Urinary bladder (tissue), 4 donors: Measurements from ENCODE around the gene PIK3CG. TPM values are rescaled to one million over a fixed set of nuclear protein-coding genes. Genes with fewer than 3 reads are reported as not detected.

Experiments used
- DNase-seq: peaks from one replicate; pipeline ENCODE4 v3.0.0-alpha.2; 2015; ENCODE audit errors: extremely low spot score
- H3K27ac ChIP-seq: one replicate; pipeline ENCODE4 v1.5.1; 2013; ENCODE audit warnings: low read depth, mild to moderate bottlenecking, moderate library complexity
- H3K36me3 ChIP-seq: one replicate; pipeline ENCODE4 v1.6.1; 2013; ENCODE audit warnings: mild to moderate bottlenecking, moderate library complexity; ENCODE audit not compliant: insufficient read depth
- H3K4me1 ChIP-seq: one replicate; pipeline ENCODE4 v1.6.1; 2013; ENCODE audit warnings: mild to moderate bottlenecking, moderate library complexity; ENCODE audit not compliant: insufficient read depth
- H3K4me3 ChIP-seq: one replicate; pipeline ENCODE4 v1.5.1; 2013; ENCODE audit warnings: low read depth, low read length
- WGBS: extraction: QIAGEN DNeasy Blood & Tissue Kit; methylation state at CpG from one replicate; pipeline ENCODE4 v1.1.7; 2013; 5-methylcytosine and 5-hydroxymethylcytosine counted together
- polyA plus RNA-seq: library from polyadenylated mRNA; stranded (reverse); fragments of 200-250 nt; gene quantifications from one replicate; pipeline ENCODE4 v1.2.3, GENCODE V29; 2013
- total RNA-seq: library from RNA; depleted of rRNA; stranded (reverse); fragments of >200 nt; gene quantifications from one replicate; pipeline ENCODE4 v1.2.3, GENCODE V29; 2014
- donor health status: healthy with polysubstance abuse.
- donor health status: healthy.

PIK3CG gene
- total and polyA plus RNA-seq, 2 donors, result 0.82 to 12.1 TPM

DNA sequence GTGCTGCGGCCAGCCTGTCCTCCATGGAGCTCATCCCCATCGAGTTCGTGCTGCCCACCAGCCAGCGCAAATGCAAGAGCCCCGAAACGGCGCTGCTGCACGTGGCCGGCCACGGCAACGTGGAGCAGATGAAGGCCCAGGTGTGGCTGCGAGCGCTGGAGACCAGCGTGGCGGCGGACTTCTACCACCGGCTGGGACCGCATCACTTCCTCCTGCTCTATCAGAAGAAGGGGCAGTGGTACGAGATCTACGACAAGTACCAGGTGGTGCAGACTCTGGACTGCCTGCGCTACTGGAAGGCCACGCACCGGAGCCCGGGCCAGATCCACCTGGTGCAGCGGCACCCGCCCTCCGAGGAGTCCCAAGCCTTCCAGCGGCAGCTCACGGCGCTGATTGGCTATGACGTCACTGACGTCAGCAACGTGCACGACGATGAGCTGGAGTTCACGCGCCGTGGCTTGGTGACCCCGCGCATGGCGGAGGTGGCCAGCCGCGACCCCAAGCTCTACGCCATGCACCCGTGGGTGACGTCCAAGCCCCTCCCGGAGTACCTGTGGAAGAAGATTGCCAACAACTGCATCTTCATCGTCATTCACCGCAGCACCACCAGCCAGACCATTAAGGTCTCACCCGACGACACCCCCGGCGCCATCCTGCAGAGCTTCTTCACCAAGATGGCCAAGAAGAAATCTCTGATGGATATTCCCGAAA is 2.7 kb downstream of the PIK3CG start:
- Histone ChIP-seq H3K4me1 (peaks cover 1% of the 10 kb centered on the region), H3K36me3 (no peaks in the 10 kb centered on the region), H3K4me3 (no peak overlapping the region), H3K27ac (no peak overlapping the region)
- WGBS, result 97% methylated on average over 54 of the region's 54 CpGs
- DNase-seq, result no peak

DNA sequence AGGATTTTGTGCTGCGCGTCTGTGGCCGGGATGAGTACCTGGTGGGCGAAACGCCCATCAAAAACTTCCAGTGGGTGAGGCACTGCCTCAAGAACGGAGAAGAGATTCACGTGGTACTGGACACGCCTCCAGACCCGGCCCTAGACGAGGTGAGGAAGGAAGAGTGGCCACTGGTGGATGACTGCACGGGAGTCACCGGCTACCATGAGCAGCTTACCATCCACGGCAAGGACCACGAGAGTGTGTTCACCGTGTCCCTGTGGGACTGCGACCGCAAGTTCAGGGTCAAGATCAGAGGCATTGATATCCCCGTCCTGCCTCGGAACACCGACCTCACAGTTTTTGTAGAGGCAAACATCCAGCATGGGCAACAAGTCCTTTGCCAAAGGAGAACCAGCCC is 3.3 kb downstream of the PIK3CG start:
- 96% methylated on average over 20 of the region's 20 CpGs for WGBS
- no peak overlapping the region for H3K4me3 ChIP-seq
- H3K4me1 ChIP-seq, result peaks cover 1% of the 10 kb centered on the region
- no peaks in the 10 kb centered on the region for H3K36me3 ChIP-seq
- no peak overlapping the region for H3K27ac ChIP-seq
- DNase-seq, result no peak

DNA sequence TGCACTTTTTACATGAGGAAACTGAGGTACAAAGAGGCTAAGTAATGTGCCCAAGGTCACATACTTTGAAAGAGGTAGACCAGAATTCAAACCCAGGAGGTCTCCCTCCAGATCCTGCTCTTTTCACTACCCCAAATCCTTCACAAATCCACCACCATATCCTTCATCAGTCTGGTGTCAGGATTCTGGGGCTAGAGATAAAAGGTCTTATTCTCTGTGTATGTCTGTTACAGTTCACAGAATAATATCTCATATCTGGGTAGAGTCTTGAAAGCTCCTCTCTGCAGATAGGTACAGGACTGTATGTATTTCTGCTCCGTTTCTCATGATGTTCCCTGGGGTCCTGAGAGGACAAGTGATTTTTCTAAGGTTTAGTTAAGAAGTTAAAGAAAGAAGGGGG is 4.9 kb downstream of the PIK3CG start:
- Histone ChIP-seq H3K36me3 (no peaks in the 10 kb centered on the region), H3K27ac (no peak overlapping the region), H3K4me3 (peak overlapping the region; percentile 13), H3K4me1 (no peaks in the 10 kb centered on the region)
- 64% methylated on average over 1 of the region's 1 CpG for WGBS
- no peak for DNase-seq

DNA sequence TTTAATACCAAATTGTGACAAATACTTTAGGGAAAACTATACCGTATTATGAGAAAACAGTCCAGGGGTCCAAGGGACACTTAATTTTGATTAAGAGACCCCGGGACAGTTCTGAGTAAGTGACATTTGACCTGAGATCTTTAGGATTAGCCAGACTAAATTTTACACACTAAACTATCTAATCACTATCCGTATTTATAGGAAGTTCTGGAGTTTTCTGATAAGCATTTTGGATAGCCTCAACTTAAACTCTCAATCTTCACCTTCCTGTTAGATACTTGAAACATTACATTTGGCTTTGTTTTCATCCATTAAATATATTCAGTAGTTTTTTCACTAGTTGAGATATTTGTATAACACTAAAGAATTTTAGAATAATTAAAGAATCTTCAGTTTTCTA is 5.4 kb downstream of the PIK3CG start:
- DNase-seq, result no peak
- H3K27ac ChIP-seq, result no peak overlapping the region

DNA sequence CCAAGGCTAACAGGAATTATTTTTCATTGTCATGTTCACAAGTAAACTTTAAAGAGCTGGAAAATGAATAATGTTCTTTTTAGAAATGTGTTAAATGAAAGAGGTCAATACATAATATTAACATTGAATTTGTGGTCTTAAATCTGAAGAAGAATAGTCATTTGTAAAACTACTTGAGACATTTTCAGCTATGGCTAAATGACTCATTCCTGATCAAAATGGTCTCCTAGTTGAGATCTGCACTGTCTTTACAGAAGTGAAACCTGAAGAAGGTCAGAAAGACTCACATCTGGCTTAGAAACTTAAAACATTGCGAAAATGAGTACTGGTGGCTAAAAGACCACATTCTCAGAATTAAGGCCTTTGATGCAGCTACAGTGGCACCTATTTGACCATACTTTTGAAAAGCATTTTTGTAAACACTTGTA is 5.9 kb downstream of the PIK3CG start:
- Histone ChIP-seq H3K36me3 (no peaks in the 10 kb centered on the region), H3K4me3 (no peak overlapping the region), H3K27ac (no peak overlapping the region), H3K4me1 (no peaks in the 10 kb centered on the region)
- DNase-seq, result no peak
- WGBS, result 81% methylated on average over 1 of the region's 1 CpG

More for the DNA sequence above, 5.4 kb downstream of the PIK3CG start:
- WGBS, result 31% methylated on average over 3 of the region's 3 CpGs
- Histone ChIP-seq H3K36me3 (no peaks in the 10 kb centered on the region), H3K4me3 (no peak overlapping the region), H3K4me1 (no peaks in the 10 kb centered on the region)

DNA sequence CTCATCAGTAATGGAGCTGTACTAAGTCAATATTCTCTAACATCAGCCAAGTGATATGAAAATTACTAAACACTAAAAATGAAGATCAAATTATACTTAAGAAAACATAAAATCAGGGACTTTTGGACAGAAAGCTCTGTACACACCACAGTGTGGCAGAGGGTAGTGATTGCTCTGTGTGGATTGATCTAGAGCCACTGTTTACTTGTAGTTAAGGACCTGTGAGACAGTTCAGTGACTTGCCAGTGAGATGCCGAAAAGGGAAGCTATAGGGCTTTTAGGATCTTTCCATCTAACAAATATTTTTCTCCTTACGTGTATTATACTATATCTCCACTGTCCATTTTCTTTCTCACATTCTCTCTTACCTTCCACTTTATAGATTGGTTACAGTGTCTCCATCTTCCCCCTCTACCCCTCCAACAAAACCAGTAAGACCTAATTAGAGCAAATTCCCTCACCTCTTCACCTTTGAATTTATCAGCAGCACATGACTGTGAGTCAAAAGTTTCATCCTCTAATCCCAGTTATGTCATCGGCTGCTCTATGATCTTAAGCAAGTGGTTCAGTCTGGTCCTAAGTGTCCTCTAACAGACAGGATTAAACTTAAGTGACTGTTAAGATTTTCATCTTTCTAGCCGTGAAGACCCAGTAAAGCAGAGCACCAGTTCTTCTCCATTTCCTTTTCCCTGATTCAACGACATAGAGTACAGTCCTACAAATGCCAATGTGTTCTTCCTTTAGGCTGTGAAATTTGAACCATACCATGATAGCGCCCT is 6.9 kb downstream of the PIK3CG start:
- no peak for DNase-seq
- H3K4me3 ChIP-seq, result no peak overlapping the region
- H3K36me3 ChIP-seq, result no peaks in the 10 kb centered on the region
- no peak overlapping the region for H3K27ac ChIP-seq
- WGBS, result 39% methylated on average over 6 of the region's 6 CpGs
- H3K4me1 ChIP-seq, result no peaks in the 10 kb centered on the region

DNA sequence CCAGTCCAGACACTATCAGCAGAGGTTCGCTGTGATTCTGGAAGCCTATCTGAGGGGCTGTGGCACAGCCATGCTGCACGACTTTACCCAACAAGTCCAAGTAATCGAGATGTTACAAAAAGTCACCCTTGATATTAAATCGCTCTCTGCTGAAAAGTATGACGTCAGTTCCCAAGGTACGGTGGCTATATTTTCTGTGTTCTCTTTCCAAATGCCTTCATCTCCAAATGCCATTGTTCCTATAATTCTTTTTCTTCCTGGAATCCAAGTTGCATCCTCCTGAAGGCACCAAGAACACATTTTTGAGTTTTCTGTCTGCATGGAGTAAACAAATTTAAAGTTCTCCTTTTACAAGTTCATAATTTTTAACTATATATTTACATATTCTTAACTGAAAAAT is 7.7 kb downstream of the PIK3CG start:
- H3K4me3 ChIP-seq, result no peak overlapping the region
- H3K36me3 ChIP-seq, result no peaks in the 10 kb centered on the region
- DNase-seq, result no peak
- 93% methylated on average over 6 of the region's 6 CpGs for WGBS
- H3K4me1 ChIP-seq, result no peaks in the 10 kb centered on the region
- H3K27ac ChIP-seq, result no peak overlapping the region

DNA sequence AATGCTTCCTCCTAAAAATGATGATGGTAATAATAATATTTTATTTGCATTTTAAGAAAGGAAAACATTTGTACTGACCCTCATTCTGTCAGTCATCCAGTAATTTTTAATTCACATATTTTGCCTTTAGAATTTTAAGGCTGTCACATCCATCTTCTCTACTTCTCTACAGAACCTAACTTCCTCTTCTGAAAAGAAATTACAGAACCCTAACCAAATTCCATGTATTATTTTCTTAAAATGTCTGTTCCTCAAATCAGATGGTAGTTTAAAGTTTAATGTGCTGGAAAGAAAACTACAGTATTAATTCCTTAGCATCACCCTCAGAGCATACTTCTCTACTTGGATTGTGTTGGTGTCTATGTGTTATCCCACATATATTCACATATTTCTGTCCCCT is 9.0 kb downstream of the PIK3CG start:
- H3K27ac ChIP-seq, result no peak overlapping the region
- no peaks in the 10 kb centered on the region for H3K36me3 ChIP-seq
- no peak for DNase-seq
- no peak overlapping the region for H3K4me3 ChIP-seq
- no peaks in the 10 kb centered on the region for H3K4me1 ChIP-seq

DNA sequence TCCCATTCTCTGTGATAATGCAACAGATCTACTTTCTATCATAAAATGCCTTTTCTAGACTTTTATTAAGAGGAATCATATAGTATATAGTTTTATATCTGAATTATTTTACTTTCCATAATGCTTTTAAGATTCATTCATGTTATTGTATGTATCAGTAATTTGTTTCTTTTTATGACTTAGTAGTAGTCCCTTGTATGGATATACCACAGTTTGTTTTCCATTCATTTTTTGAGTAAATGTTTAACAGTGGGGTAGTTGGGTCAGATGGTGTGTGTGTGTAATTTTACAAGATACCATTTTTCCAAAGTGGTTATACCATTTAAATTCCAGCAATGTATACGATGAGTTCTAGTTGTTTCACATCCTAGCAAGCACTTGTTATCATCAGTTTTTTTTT is 10.4 kb downstream of the PIK3CG start:
- DNase-seq, result no peak
- WGBS, result 98% methylated on average over 1 of the region's 1 CpG
- H3K27ac ChIP-seq, result no peak overlapping the region
- no peak overlapping the region for H3K4me3 ChIP-seq
- H3K4me1 ChIP-seq, result no peaks in the 10 kb centered on the region
- H3K36me3 ChIP-seq, result no peaks in the 10 kb centered on the region

DNA sequence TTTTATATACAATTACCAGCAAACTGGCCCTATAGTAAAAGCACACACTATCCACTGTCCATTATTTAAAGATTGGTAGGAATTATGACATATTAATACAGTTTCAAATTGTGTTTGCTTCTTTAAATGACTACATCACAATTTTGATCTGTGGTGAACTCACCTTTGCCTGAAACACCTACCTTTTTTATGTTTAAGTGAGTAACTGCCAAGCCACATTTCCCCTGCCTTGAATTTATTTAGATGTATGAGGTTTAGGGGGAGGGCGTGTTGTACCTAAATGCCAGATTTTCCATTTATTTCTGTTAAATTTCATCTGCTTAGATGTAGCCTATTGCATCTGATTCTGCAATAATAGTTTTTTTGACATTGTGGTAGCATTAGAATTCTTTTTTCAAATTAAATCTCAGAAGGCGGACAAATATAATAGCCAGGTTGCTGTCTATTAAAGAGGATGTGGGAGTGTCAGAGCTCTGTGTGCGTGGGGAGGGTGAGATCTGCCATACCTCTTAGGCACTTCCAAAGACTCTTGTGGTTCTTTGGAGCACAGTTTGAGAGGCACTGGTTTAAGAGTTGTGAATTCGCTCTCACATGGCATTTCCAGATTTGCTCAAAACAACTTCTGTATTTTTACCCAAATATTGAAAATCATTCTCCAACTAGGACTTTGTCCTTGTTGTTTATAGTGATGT is 13.8 kb downstream of the PIK3CG start:
- H3K4me1 ChIP-seq, result no peaks in the 10 kb centered on the region
- no peaks in the 10 kb centered on the region for H3K36me3 ChIP-seq
- 89% methylated on average over 4 of the region's 4 CpGs for WGBS
- H3K27ac ChIP-seq, result no peak overlapping the region
- no peak for DNase-seq
- no peak overlapping the region for H3K4me3 ChIP-seq

DNA sequence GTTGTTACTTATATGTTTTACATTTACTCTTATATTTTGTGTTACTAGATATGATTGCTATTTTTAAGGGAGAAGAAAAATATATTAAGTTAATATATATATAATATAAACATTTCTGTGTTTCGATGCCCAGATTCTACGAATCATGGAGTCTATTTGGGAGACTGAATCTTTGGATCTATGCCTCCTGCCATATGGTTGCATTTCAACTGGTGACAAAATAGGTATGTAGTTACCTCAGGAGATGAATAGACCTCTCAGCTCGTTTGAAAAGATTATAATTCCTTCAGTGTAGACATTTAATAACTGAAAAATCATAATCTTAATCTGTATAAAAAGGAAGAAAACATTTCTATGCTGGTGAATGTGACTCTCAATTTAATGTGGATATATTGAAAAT is 16.9 kb downstream of the PIK3CG start:
- no peaks in the 10 kb centered on the region for H3K36me3 ChIP-seq
- no peak overlapping the region for H3K4me3 ChIP-seq
- no peak overlapping the region for H3K27ac ChIP-seq
- DNase-seq, result no peak
- 64% methylated on average over 3 of the region's 3 CpGs for WGBS
- no peaks in the 10 kb centered on the region for H3K4me1 ChIP-seq

DNA sequence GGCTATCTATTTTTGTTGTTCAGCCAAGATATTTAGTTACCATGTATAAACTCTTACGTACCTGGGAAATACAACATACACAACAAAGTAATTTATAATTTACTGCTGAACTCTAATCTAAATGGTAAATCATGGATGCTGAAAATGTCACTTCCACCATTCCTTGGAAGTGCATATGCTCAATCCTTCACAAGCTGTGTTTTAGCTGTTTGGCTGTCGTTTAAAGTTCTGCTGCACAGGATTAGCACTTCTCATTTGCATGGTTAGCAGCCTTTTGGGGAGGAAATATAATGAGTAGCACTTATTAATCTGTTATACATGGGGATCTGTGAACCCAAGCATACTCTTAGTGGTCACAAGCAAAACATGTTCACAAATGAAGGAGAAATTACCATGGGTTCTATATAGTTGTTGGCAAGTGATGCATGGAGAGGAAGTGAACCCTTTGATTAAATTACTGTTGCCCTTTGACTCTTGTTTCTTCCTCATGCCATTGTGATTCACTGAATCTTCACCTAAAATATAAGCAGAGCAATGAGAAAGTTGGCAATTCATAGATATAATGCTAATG is 18.5 kb downstream of the PIK3CG start:
- no peak overlapping the region for H3K27ac ChIP-seq
- no peak overlapping the region for H3K4me3 ChIP-seq
- WGBS, result 53% methylated on average over 2 of the region's 2 CpGs
- no peaks in the 10 kb centered on the region for H3K36me3 ChIP-seq
- no peaks in the 10 kb centered on the region for H3K4me1 ChIP-seq
- no peak for DNase-seq

DNA sequence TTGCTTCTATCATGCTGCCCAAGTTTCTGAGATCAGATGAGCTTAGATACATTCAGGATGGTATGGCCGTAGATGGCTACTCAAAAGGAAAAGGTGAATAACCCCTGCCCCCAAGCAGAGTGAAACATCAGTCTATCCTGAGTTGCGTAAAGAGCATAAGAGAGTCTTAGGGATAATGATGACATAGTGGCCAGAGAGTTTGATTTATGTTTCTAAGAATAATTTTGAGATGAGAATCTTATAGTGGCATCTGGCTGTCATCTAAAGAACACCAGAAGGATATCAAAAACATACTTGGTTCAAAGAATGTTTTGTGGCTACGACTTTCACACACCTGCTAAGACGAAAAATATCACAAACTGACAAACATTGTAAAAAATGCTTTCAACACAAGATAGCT is 20.6 kb downstream of the PIK3CG start:
- no peak overlapping the region for H3K4me3 ChIP-seq
- H3K36me3 ChIP-seq, result no peaks in the 10 kb centered on the region
- H3K4me1 ChIP-seq, result no peaks in the 10 kb centered on the region
- 84% methylated on average over 4 of the region's 4 CpGs for WGBS
- no peak for DNase-seq
- no peak overlapping the region for H3K27ac ChIP-seq

DNA sequence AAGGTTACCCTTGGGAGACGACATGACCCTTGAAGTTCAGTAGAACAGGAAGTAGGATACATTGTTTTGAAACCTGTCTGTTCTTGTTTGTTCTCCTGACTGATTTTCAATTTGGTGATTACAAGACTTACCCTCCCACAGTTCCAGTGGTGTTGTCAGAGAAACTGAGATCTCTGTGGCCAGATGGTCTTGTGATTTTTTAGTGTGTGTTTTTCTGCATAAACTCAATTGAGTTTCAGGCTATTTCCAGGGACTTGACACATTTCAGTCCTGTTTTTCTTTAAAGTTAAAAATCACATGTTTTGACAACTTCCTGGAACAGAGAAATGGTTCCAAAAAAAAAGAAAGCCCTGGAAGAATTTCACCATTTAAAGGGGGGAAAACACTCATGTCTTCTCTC is 22.3 kb downstream of the PIK3CG start:
- H3K4me1 ChIP-seq, result no peaks in the 10 kb centered on the region
- 47% methylated on average over 1 of the region's 1 CpG for WGBS
- no peak for DNase-seq
- no peak overlapping the region for H3K4me3 ChIP-seq
- no peak overlapping the region for H3K27ac ChIP-seq
- H3K36me3 ChIP-seq, result no peaks in the 10 kb centered on the region
